Dermis microvascular lymphatic vessel endothelial cell (primary cell): ENCODE results near the gene RAB11A. TPM values are rescaled to one million over a fixed set of nuclear protein-coding genes. Genes with fewer than 3 reads are reported as not detected.

Experiments
- DNase-seq, 2 donors: peaks; one replicate each; pipeline versions ENCODE4 v3.0.0 to v3.0.0-alpha.2; 2010; ENCODE audit warnings: low read depth in 2 of 2
- total RNA-seq: library from RNA; depleted of rRNA; stranded (reverse); fragments of >200 nt; gene quantifications from 2 replicates; pipeline ENCODE4 v1.2.1, GENCODE V29; 2014

RAB11A gene
- total RNA-seq, 1 donor from 2014 or later: 126 TPM

DNA sequence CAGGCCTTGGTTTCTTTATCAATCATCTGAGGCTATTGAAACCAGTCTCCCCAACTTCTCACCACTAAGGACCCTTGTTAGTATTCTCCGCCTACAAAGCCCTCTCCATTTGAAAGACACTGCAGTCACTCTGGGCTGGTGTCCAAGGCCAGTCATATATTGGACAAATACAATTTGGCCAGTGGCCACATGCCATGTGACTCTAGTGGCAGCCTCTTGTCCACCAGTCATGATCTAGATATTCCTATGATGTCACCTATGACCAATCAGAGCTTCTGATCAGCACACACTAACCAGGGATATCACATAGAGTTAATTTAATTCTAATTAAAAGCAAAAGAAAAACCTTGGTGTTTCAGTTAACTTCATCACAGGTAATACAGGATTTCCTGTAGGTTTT lies 68.2 kb downstream of the RAB11A start:
- peak; percentile 61 to 71 for DNase-seq

- no peak for DNase-seq
Measured at GRCh38 chr15:65938604-65939003, 69.3 kb downstream of the RAB11A start.

DNA sequence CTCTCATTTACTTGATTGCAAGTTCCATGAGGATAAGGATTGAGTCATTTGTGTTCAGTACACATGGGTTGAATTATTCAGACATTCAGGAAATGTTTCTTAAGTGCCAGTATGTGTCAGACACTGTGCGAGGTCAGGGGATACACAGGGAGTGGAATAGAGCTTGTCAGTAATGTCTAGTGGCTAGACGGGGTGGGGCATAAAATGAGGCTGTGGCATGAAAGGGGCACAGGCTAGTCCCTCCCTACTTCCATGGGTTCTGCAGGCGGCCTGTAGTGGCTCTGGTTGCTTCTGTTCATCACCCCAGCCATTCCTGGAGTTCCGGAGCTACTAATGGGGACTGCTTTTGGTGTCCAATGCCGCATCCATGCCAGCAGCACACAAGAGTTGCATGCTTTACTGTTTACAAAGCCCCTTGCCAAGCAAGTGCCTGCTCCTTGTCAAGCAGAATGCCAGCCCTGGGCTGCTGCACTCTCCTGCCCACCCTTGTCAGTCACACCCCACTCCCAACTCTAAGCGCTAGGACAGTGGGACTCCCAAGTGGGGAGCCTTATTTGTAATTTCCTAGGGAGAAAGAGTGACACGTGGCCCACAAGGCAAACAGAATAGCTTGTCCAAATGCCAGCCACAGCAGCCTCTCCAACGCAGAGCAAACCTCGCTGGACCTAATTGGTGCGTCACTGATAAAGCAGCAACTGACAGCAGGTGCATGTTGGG lies 70.8 kb downstream of the RAB11A start:
- peak in 1 of 2 donors; percentile 79 for DNase-seq

DNA sequence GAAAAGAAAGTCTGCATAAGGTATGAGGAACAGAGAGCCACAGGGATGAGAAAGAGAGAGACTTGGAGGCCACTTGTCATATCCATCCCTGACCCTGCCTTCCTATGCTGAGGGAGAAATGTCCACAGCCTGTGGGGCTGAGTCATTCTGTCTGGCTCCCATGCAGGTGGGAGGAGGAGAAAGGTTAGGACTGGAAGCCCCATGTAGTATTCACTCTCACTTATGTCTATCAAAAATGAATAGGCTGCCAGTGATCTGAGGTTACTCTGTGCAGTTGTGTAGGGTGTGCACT lies 71.3 kb downstream of the RAB11A start:
- peak in 1 of 2 donors; percentile 37 for DNase-seq

Other genes starting within 250 kb of the RAB11A start
- 21.5 and 24.3 TPM in 2 replicates for gene SLC24A1, start 247.6 kb upstream of the RAB11A start, total RNA-seq
- 18.6 and 24.0 TPM in 2 replicates for gene DENND4A, start 77.2 kb upstream of the RAB11A start, total RNA-seq